B cell (primary cell): Measurements from ENCODE around the gene EPHA5. TPM values are rescaled to one million over a fixed set of nuclear protein-coding genes. Genes with fewer than 3 reads are reported as not detected.

ENCODE experiments used
- ATAC-seq: fragments of 200-7000 bp; cut with Tn5 transposase; one replicate; pipeline ENCODE4 v1.10.0; 2021; ENCODE audit warnings: low read depth, mild to moderate bottlenecking, moderate number of reproducible peaks, moderate library complexity
- CTCF ChIA-PET: fragments of 350-600 bp; sonication (Branson Sonifier 250); formaldehyde crosslinking; loops from one replicate; lab custom pipeline; 2021; ENCODE audit warnings: antibody characterized with exemption, inconsistent platforms; lab: Charles Lee
- POLR2A ChIA-PET: fragments of 350-600 bp; sonication (Branson Sonifier 250); formaldehyde crosslinking; loops from one replicate; lab custom pipeline; 2021; ENCODE audit warnings: antibody characterized with exemption; lab: Charles Lee
- DNase-seq: peaks from one replicate; pipeline ENCODE4 v3.0.0; 2013
- H2AFZ ChIP-seq: 2 replicates; pipeline ENCODE4 v1.6.1; 2012; ENCODE audit warnings: mild to moderate bottlenecking, low read depth, low read length; ENCODE audit not compliant: insufficient read depth, poor library complexity, severe bottlenecking
- H3K27ac ChIP-seq, 2 donors: 1 replicate in 1 of 2; 2 replicates in 1 of 2; pipeline ENCODE4 v1.5.1; 2012 to 2013; ENCODE audit warnings: low read length in 2 of 2, mild to moderate bottlenecking in 2 of 2, moderate library complexity in 1 of 2
- H3K27me3 ChIP-seq, 4 experiments: fragments of 200-600 bp in 1 of 4; sonication (generic) in 1 of 4; replicated peaks in 1 of 4; 1 replicate in 2 of 4; 2 replicates in 2 of 4; pipeline versions ENCODE4 v1.6.1 to v1.7.0; 2013 to 2016; ENCODE audit warnings: low read length in 3 of 4, mild to moderate bottlenecking in 2 of 4, mixed read lengths in 1 of 4, moderate library complexity in 1 of 4; ENCODE audit not compliant: insufficient read depth in 4 of 4, control insufficient read depth in 3 of 4; ENCODE audit errors: control extremely low read depth in 1 of 4
- H3K36me3 ChIP-seq, 2 experiments: replicated peaks in 1 of 2; 1 replicate in 1 of 2; 2 replicates in 1 of 2; pipeline versions ENCODE4 v1.6.1 to v1.7.1; 2013; ENCODE audit warnings: low read length in 1 of 2; ENCODE audit not compliant: insufficient read depth in 2 of 2, control insufficient read depth in 1 of 2; ENCODE audit errors: control extremely low read depth in 1 of 2, extremely low read depth in 1 of 2
- H3K4me1 ChIP-seq, 2 donors: fragments of 200-600 bp in 1 of 2; sonication (generic) in 1 of 2; 1 replicate in 1 of 2; 2 replicates in 1 of 2; pipeline versions ENCODE4 v1.5.1 to v1.6.1; 2013 to 2017; ENCODE audit warnings: low read length in 2 of 2; ENCODE audit not compliant: control insufficient read depth in 2 of 2, insufficient read depth in 2 of 2
- H3K4me2 ChIP-seq: replicated peaks from 2 replicates; pipeline ENCODE3; 2012; ENCODE audit warnings: mild to moderate bottlenecking, low read depth, low read length; ENCODE audit not compliant: poor library complexity, severe bottlenecking
- H3K4me3 ChIP-seq, 5 experiments: fragments of 200-600 bp in 1 of 5; sonication (generic) in 1 of 5; 1 replicate in 3 of 5; 2 replicates in 2 of 5; pipeline versions ENCODE4 v1.5.1 to v1.7.0; 2011 to 2016; ENCODE audit warnings: low read length in 4 of 5, mild to moderate bottlenecking in 4 of 5, low read depth in 2 of 5, control low read depth in 1 of 5, moderate library complexity in 1 of 5; ENCODE audit not compliant: insufficient read depth in 1 of 5; ENCODE audit errors: control extremely low read depth in 1 of 5, extremely low read depth in 1 of 5
- H3K79me2 ChIP-seq: fragments of 200-600 bp; sonication (generic); one replicate; pipeline ENCODE4 v1.6.0; 2016; ENCODE audit warnings: low read length; ENCODE audit not compliant: control insufficient read depth, insufficient read depth
- H3K9ac ChIP-seq: fragments of 200-600 bp; sonication (generic); 2 replicates; pipeline ENCODE4 v1.6.1; 2017; ENCODE audit warnings: mild to moderate bottlenecking, low read length, moderate library complexity
- H3K9me3 ChIP-seq, 3 donors: one replicate each; pipeline versions ENCODE4 v1.6.1 to v1.7.1; 2013; ENCODE audit warnings: low read length in 2 of 3; ENCODE audit not compliant: control insufficient read depth in 2 of 3, insufficient read depth in 1 of 3; ENCODE audit errors: control extremely low read depth in 1 of 3
- H4K20me1 ChIP-seq: 2 replicates; pipeline ENCODE4 v1.6.0; 2012; ENCODE audit warnings: mild to moderate bottlenecking, low read length; ENCODE audit not compliant: insufficient read depth, control insufficient read depth, poor library complexity, severe bottlenecking
- H3K27ac Mint-ChIP-seq: one replicate; pipeline ENCODE4 v1.8.0; 2021; ENCODE audit warnings: mixed read lengths
- H3K27me3 Mint-ChIP-seq: one replicate; pipeline ENCODE4 v1.8.0; 2021; ENCODE audit warnings: mixed read lengths
- H3K4me1 Mint-ChIP-seq: one replicate; pipeline ENCODE4 v1.8.0; 2021; ENCODE audit warnings: mixed read lengths
- H3K4me3 Mint-ChIP-seq: one replicate; pipeline ENCODE4 v1.8.0; 2021; ENCODE audit warnings: mixed read lengths
- H3K9me3 Mint-ChIP-seq: one replicate; pipeline ENCODE4 v1.8.0; 2022; ENCODE audit warnings: mixed read lengths; ENCODE audit not compliant: insufficient read depth
- EZH2 ChIP-seq: IDR thresholded peaks from 2 replicates; pipeline ENCODE4 v1.6.1; 2012; ENCODE audit warnings: borderline replicate concordance, low read depth, mild to moderate bottlenecking, moderate library complexity, low read length; ENCODE audit not compliant: insufficient read depth, poor library complexity, severe bottlenecking
- WGBS: methylation state at CpG from one replicate; pipeline ENCODE4 v1.1.5; 2013; ENCODE audit warnings: missing lambda C conversion rate; ENCODE audit not compliant: insufficient coverage; 5-methylcytosine and 5-hydroxymethylcytosine counted together
- intact Hi-C: fragments of 100-400 bp; cut with micrococcal nuclease; formaldehyde crosslinking; loops from one replicate; pipeline ENCODE4 v1.10.0; 2022
- polyA plus RNA-seq: library from polyadenylated mRNA; depleted of rRNA; stranded (reverse); fragments of >200 nt; gene quantifications from 2 replicates; pipeline ENCODE4 v1.2.3, GENCODE V29; 2012
- total RNA-seq, 2 donors: library from RNA; stranded (reverse); fragments of 120-200 nt in 1 of 2; gene quantifications; 1 replicate in 1 of 2; 2 replicates in 1 of 2; pipeline versions ENCODE4 v1.2.3 to v1.2.4, GENCODE V29; 2013 to 2022
- TF ChIP-seq, protein P1 (sequence below): fragments of 200-600 bp; IDR thresholded peaks from one replicate; pipeline ENCODE4 v1.8.0; 2022; ENCODE audit warnings: antibody characterized with exemption, mild to moderate bottlenecking

The EPHA5 gene
- total and polyA plus RNA-seq, 2 donors (not counting 1 experiment from before 2014, with no cell fraction given) = not detected

DNA sequence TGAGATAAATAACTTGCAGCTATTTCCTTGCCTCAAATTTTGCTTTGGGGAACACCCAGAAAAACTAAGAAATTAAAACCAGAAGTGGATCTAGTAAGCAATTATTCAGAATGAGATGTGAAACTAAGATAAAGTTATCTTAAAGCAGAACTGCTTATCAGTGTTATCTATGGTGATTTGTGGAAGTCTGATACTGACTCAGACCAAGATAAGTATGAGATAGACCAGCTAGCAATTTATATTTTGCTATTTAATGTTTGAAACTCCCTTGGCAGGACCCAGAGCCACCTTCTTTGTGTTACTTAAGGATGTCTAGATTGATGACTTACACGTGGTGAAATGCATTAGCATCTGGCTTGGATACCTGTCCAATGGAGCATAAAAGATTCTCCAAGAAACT lies 368.1 kb downstream of the EPHA5 start:
- H3K27me3 Mint-ChIP-seq = no peaks in the 10 kb centered on the region
- Histone ChIP-seq H3K36me3 (no peaks in the 10 kb centered on the region), H3K4me1 (no peaks in the 10 kb centered on the region), H2AFZ (no peak overlapping the region), H3K9me3 (no peaks in the 10 kb centered on the region), H3K4me2 (no peak overlapping the region), H3K27ac (no peak overlapping the region), H4K20me1 (no peaks in the 10 kb centered on the region), H3K27me3 (no peaks in the 10 kb centered on the region), H3K9ac (no peak overlapping the region), H3K79me2 (no peaks in the 10 kb centered on the region), H3K4me3 (no peak overlapping the region)
- TF ChIP-seq EZH2 = no peak
- TF ChIP-seq, protein P1, sequence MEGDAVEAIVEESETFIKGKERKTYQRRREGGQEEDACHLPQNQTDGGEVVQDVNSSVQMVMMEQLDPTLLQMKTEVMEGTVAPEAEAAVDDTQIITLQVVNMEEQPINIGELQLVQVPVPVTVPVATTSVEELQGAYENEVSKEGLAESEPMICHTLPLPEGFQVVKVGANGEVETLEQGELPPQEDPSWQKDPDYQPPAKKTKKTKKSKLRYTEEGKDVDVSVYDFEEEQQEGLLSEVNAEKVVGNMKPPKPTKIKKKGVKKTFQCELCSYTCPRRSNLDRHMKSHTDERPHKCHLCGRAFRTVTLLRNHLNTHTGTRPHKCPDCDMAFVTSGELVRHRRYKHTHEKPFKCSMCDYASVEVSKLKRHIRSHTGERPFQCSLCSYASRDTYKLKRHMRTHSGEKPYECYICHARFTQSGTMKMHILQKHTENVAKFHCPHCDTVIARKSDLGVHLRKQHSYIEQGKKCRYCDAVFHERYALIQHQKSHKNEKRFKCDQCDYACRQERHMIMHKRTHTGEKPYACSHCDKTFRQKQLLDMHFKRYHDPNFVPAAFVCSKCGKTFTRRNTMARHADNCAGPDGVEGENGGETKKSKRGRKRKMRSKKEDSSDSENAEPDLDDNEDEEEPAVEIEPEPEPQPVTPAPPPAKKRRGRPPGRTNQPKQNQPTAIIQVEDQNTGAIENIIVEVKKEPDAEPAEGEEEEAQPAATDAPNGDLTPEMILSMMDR = no peak
- H3K9me3 Mint-ChIP-seq = peaks cover 2% of the 10 kb centered on the region
- no CpG with 5 or more reads among the region's 1 CpG for WGBS
- no peak for ATAC-seq
- POLR2A ChIA-PET = no interaction called here
- CTCF ChIA-PET = no interaction called here
- no peaks in the 10 kb centered on the region for H3K4me1 Mint-ChIP-seq
- no peak overlapping the region for H3K27ac Mint-ChIP-seq
- H3K4me3 Mint-ChIP-seq = no peak overlapping the region
- no peak for DNase-seq
- intact Hi-C loops = no loop called here

DNA sequence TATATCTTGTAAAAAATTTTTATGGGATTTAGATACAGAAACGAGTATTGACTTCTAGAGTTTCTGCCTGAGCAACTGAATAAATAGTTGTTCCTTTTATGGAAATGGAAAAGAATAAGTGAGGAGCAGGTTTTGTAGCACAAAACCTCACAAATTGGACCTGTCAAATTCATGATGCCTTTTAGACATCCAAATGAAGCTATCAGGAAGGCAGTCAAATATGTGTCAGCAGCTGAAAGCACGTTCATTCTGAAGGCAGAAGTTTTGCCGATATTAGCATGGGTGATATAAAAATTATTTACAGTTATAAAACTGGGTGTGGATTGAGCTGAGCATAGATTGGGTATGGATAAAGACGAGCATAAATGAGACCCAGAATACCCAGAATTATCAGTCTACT lies 374.0 kb downstream of the EPHA5 start:
- no peaks in the 10 kb centered on the region for H3K4me1 ChIP-seq
- TF ChIP-seq, protein P1 = no peak
- TF ChIP-seq EZH2 = no peak
- CTCF ChIA-PET = no interaction called here
- POLR2A ChIA-PET = no interaction called here
- no peaks in the 10 kb centered on the region for H3K36me3 ChIP-seq
- no peak overlapping the region for H3K4me3 Mint-ChIP-seq
- H3K79me2 ChIP-seq = no peaks in the 10 kb centered on the region
- no peak overlapping the region for H2AFZ ChIP-seq
- intact Hi-C loops = no loop called here
- H3K9me3 ChIP-seq = no peaks in the 10 kb centered on the region
- DNase-seq (no peak), ATAC-seq (no peak)
- H3K9me3 Mint-ChIP-seq = peaks cover 2% of the 10 kb centered on the region
- H4K20me1 ChIP-seq = no peaks in the 10 kb centered on the region
- H3K4me1 Mint-ChIP-seq = no peaks in the 10 kb centered on the region
- H3K27me3 ChIP-seq = no peaks in the 10 kb centered on the region
- 76% methylated on average over 2 of the region's 4 CpGs for WGBS
- no peak overlapping the region for H3K4me3 ChIP-seq
- no peak overlapping the region for H3K4me2 ChIP-seq
- H3K27me3 Mint-ChIP-seq = no peaks in the 10 kb centered on the region
- H3K27ac ChIP-seq = no peak overlapping the region
- no peak overlapping the region for H3K27ac Mint-ChIP-seq
- no peak overlapping the region for H3K9ac ChIP-seq
